Measurements from ENCODE around the gene ZNF775. TPM values are rescaled to one million over a fixed set of nuclear protein-coding genes. Genes with fewer than 3 reads are reported as not detected.

Gene ZNF775
- total RNA-seq, 1 experiment from 2014 or later = 3.4 TPM

GRCh38 chr7:150406567-150407421 is 27.7 kb downstream of the ZNF775 start:
- peaks cover 14% of the 10 kb centered on the region for H3K4me1 ChIP-seq (replicated peaks; ENCODE audit: insufficient read depth)
- H3K36me3 ChIP-seq (ENCODE audit: low read depth) = no peaks in the 10 kb centered on the region
- CTCF ChIA-PET = interaction anchor here (0.5 kb wide), 1 partner anchor 292 kb away, joined by 10 read pairs; no protein-coding TSS in a partner anchor
- POLR2A ChIA-PET (ENCODE audit: unreplicated experiment) = no interaction called here
- H3K4me3 ChIP-seq = no peak overlapping the region
- TF ChIP-seq CTCF (conservative IDR thresholded peaks at IDR 0.05) (no peak), EZH2 (IDR thresholded peaks at IDR 0.05; ENCODE audit: low read depth) (no peak)
- DNase-seq = no peak
- no peaks in the 10 kb centered on the region for H3K9me2 ChIP-seq (ENCODE audit: insufficient read depth)
- H3F3A ChIP-seq (ENCODE audit: insufficient read depth, low read depth) = peaks cover 13% of the 10 kb centered on the region; the same call in 1 of the 2 replicates
- no TSS peak for BruUV-seq (replicated peaks)
- no peaks in the 10 kb centered on the region for H3K9me3 ChIP-seq (ENCODE audit: insufficient read depth, low read depth)
- no peaks in the 10 kb centered on the region for H3K27me3 ChIP-seq (ENCODE audit: insufficient read depth, low read depth)
- no peak overlapping the region for H2AFZ ChIP-seq
- H3K4me2 ChIP-seq = no peak overlapping the region
- no peaks in the 10 kb centered on the region for H4K20me1 ChIP-seq (ENCODE audit: insufficient read depth)
- no peak overlapping the region for H3K27ac ChIP-seq
- intact Hi-C loops (cut with micrococcal nuclease; ENCODE audit: unreplicated experiment) = no loop called here
- no peaks in the 10 kb centered on the region for H3K79me2 ChIP-seq (ENCODE audit: low read depth)

GRCh38 chr7:150407588-150408392 is 28.7 kb downstream of the ZNF775 start:
- no peak for DNase-seq
- no peaks in the 10 kb centered on the region for H3K9me2 ChIP-seq (ENCODE audit: insufficient read depth)
- H3K27me3 ChIP-seq (ENCODE audit: insufficient read depth, low read depth) = no peaks in the 10 kb centered on the region
- intact Hi-C loops (cut with micrococcal nuclease; ENCODE audit: unreplicated experiment) = no loop called here
- H3K9me3 ChIP-seq (ENCODE audit: insufficient read depth, low read depth) = no peaks in the 10 kb centered on the region
- ChIA-PET CTCF (no interaction called here), POLR2A (ENCODE audit: unreplicated experiment) (no interaction called here)
- H3K27ac ChIP-seq = no peak overlapping the region
- no peaks in the 10 kb centered on the region for H4K20me1 ChIP-seq (ENCODE audit: insufficient read depth)
- peaks cover 9% of the 10 kb centered on the region; the same call in 1 of the 2 replicates for H3F3A ChIP-seq (ENCODE audit: insufficient read depth, low read depth)
- BruUV-seq (replicated peaks) = no TSS peak
- H3K4me3 ChIP-seq = no peak overlapping the region
- TF ChIP-seq EZH2 (IDR thresholded peaks at IDR 0.05; ENCODE audit: low read depth) = no peak
- TF ChIP-seq CTCF (conservative IDR thresholded peaks at IDR 0.05) = no peak
- peaks cover 8% of the 10 kb centered on the region for H3K4me1 ChIP-seq (replicated peaks; ENCODE audit: insufficient read depth)
- no peaks in the 10 kb centered on the region for H3K36me3 ChIP-seq (ENCODE audit: low read depth)
- no peak overlapping the region for H2AFZ ChIP-seq
- no peaks in the 10 kb centered on the region for H3K79me2 ChIP-seq (ENCODE audit: low read depth)
- no peak overlapping the region for H3K4me2 ChIP-seq

GRCh38 chr7:150408393-150409299 is 29.5 kb downstream of the ZNF775 start:
- intact Hi-C loops (cut with micrococcal nuclease; ENCODE audit: unreplicated experiment) = no loop called here
- H4K20me1 ChIP-seq (ENCODE audit: insufficient read depth) = no peaks in the 10 kb centered on the region
- POLR2A ChIA-PET (ENCODE audit: unreplicated experiment) = no interaction called here

More at GRCh38 chr7:150408393-150409299, 29.5 kb downstream of the ZNF775 start:
- H3K4me2 ChIP-seq = no peak overlapping the region
- no TSS peak for BruUV-seq (replicated peaks)
- peaks cover 9% of the 10 kb centered on the region; the same call in 1 of the 2 replicates for H3F3A ChIP-seq (ENCODE audit: insufficient read depth, low read depth)
- no peak overlapping the region for H3K27ac ChIP-seq
- CTCF ChIA-PET = no interaction called here
- H3K79me2 ChIP-seq (ENCODE audit: low read depth) = no peaks in the 10 kb centered on the region
- H3K27me3 ChIP-seq (ENCODE audit: insufficient read depth, low read depth) = no peaks in the 10 kb centered on the region
- DNase-seq = no peak
- no peaks in the 10 kb centered on the region for H3K36me3 ChIP-seq (ENCODE audit: low read depth)
- no peaks in the 10 kb centered on the region for H3K9me2 ChIP-seq (ENCODE audit: insufficient read depth)
- no peak overlapping the region for H3K4me3 ChIP-seq
- H3K9me3 ChIP-seq (ENCODE audit: insufficient read depth, low read depth) = no peaks in the 10 kb centered on the region
- H3K4me1 ChIP-seq (replicated peaks; ENCODE audit: insufficient read depth) = peaks cover 8% of the 10 kb centered on the region
- TF ChIP-seq CTCF (conservative IDR thresholded peaks at IDR 0.05) (no peak), EZH2 (IDR thresholded peaks at IDR 0.05; ENCODE audit: low read depth) (no peak)
- H2AFZ ChIP-seq = no peak overlapping the region
